Aorta (tissue), 5 donors: ENCODE measurements around the gene NF1. TPM values are rescaled to one million over a fixed set of nuclear protein-coding genes. Genes with fewer than 3 reads are reported as not detected.
"Not testable (repeated sequence)": the region's sequence is repeated elsewhere in the genome, so short reads cannot be mapped to it uniquely, and the experiment has no call there.

ENCODE experiments used
- ATAC-seq: fragments of 200-7000 bp; cut with Tn5 transposase; one replicate; pipeline ENCODE4 v1.9.1; 2022; ENCODE audit warnings: moderate library complexity; ENCODE audit not compliant: low FRiP score
- DNase-seq, 2 donors: peaks; one replicate each; pipeline ENCODE4 v3.0.0-alpha.2; 2020
- H3K27ac ChIP-seq, 2 donors: one replicate each; pipeline ENCODE4 v1.5.1; 2013; ENCODE audit warnings: low read length in 2 of 2, mild to moderate bottlenecking in 2 of 2, moderate library complexity in 2 of 2, control low read depth in 1 of 2, inconsistent platforms in 1 of 2, low read depth in 1 of 2
- H3K27me3 ChIP-seq, 2 donors: one replicate each; pipeline ENCODE4 v1.6.1; 2013; ENCODE audit warnings: control low read depth in 1 of 2, low read length in 1 of 2, mild to moderate bottlenecking in 1 of 2, moderate library complexity in 1 of 2; ENCODE audit not compliant: insufficient read depth in 2 of 2, control insufficient read depth in 1 of 2
- H3K36me3 ChIP-seq, 2 donors: one replicate each; pipeline ENCODE4 v1.6.1; 2013; ENCODE audit warnings: control low read depth in 1 of 2, low read length in 1 of 2, mild to moderate bottlenecking in 1 of 2; ENCODE audit not compliant: insufficient read depth in 2 of 2, control insufficient read depth in 1 of 2
- H3K4me1 ChIP-seq, 2 donors: one replicate each; pipeline ENCODE4 v1.6.1; 2013; ENCODE audit warnings: low read length in 2 of 2, control low read depth in 1 of 2, mild to moderate bottlenecking in 1 of 2, moderate library complexity in 1 of 2; ENCODE audit not compliant: insufficient read depth in 2 of 2, control insufficient read depth in 1 of 2
- H3K4me3 ChIP-seq, 2 donors: one replicate each; pipeline ENCODE4 v1.5.1; 2013; ENCODE audit warnings: low read length in 2 of 2, control low read depth in 1 of 2, mild to moderate bottlenecking in 1 of 2
- H3K9me3 ChIP-seq: one replicate; pipeline ENCODE4 v1.6.1; 2013; ENCODE audit warnings: mild to moderate bottlenecking, low read length; ENCODE audit not compliant: control insufficient read depth
- WGBS, 2 donors: extraction: QIAGEN DNeasy Blood & Tissue Kit; methylation state at CpG; one replicate each; pipeline ENCODE4 v1.1.7; 2013; 5-methylcytosine and 5-hydroxymethylcytosine counted together
- intact Hi-C, 2 donors: fragments of 100-400 bp; cut with DNase I; formaldehyde crosslinking; loops; one replicate each; pipeline versions ENCODE4 v1.14.2 to v1.15.0; 2022
- polyA plus RNA-seq, 2 donors: library from polyadenylated mRNA; stranded (reverse); fragments of 200-250 nt; gene quantifications; one replicate each; pipeline ENCODE4 v1.2.3, GENCODE V29; 2013
- total RNA-seq, 2 donors: library from RNA; stranded (reverse); fragmentation: NEBNext Ultra II Directional; extraction: Animal tissue kit (Norgen Biotek cat#: 25700); gene quantifications; one replicate each; pipeline ENCODE4 v1.2.1, GENCODE V29; 2021
- donor health status: healthy with polysubstance abuse.
- donor health status: Bipolar disorder and iron deficiency.
- donor health status: DM: no; HTN: no; CAD: no.
- donor health status: DM: no; HTN: no; CAD: no.
- donor health status: DM: yes; HTN: yes; CAD: no.

Gene NF1
- total and polyA plus RNA-seq, 4 donors = 4.1 to 93.9 (median 45.0) TPM

DNA sequence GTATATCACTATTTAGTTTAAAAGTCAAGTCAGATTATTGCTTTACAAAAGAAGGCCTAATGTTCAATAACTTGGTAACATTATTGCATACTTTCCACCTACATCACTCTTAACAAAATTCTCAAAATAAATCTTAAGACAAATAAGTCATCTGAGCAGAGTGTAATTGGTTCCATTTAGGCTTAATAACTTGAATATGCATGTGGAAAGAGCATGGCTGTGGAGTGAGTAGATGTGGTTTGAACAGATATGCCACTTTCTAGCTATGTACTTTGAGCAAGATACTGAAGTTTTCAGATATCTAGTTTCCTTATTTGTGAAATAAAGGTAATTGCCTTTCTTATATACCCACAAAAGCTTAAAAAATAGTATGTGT, 233.4 kb downstream of the NF1 start:
- Histone ChIP-seq H3K36me3 (peaks cover 0 to 4% of the 10 kb centered on the region in 2 donors), H3K4me1 (no peaks in the 10 kb centered on the region), H3K4me3 (no peak overlapping the region), H3K27me3 (no peaks in the 10 kb centered on the region), H3K9me3 (no peaks in the 10 kb centered on the region), H3K27ac (no peak overlapping the region)
- intact Hi-C loops = no loop called here
- DNase-seq (no peak), ATAC-seq (no peak)

DNA sequence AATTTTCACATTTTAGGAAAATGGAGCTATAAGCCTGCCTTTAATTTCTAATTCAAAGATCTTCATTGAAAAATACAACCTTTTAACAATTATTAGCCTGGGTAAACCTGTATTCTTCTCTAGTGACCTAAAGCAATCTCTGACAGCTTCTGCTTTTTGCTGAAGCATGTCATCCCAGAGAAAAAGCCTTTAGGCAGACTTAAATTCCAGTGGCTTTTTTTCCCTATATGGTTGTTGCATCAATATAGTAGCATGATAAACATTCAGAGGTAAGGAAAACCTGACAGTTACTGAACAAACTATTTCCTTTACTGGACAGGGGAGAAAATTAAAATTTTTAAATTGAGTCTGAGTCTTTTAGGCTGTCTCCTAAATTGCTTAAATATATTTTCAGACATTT, 234.4 kb downstream of the NF1 start:
- Histone ChIP-seq H3K4me3 (no peak overlapping the region), H3K36me3 (peaks cover 0 to 4% of the 10 kb centered on the region in 2 donors), H3K27ac (no peak overlapping the region), H3K27me3 (no peaks in the 10 kb centered on the region), H3K9me3 (no peaks in the 10 kb centered on the region), H3K4me1 (no peaks in the 10 kb centered on the region)
- intact Hi-C loops = no loop called here
- DNase-seq (no peak), ATAC-seq (no peak)

- DNase-seq (no peak), ATAC-seq (no peak)
- Histone ChIP-seq H3K36me3 (peaks cover 4 to 5% of the 10 kb centered on the region in 2 donors), H3K27me3 (no peaks in the 10 kb centered on the region), H3K4me3 (no peak overlapping the region), H3K4me1 (no peaks in the 10 kb centered on the region), H3K9me3 (no peaks in the 10 kb centered on the region), H3K27ac (no peak overlapping the region)
- 69 to 81% methylated on average over 6 of the region's 6 CpGs for WGBS, 2 donors
- intact Hi-C loops = no loop called here
Observed at GRCh38 chr17:31339906-31340661, 245.3 kb downstream of the NF1 start.

- H3K4me3 ChIP-seq, ATAC-seq, DNase-seq, H3K27ac ChIP-seq, H3K27me3 ChIP-seq, intact Hi-C loops, H3K4me1 ChIP-seq, H3K36me3 ChIP-seq, H3K9me3 ChIP-seq: not testable (repeated sequence)
- WGBS, 2 donors = 92 to 93% methylated on average over 21 of the region's 34 CpGs
Observed at GRCh38 chr17:31345191-31345747, 250.5 kb downstream of the NF1 start.

GRCh38 chr17:31349454-31349853, 254.7 kb downstream of the NF1 start:
- H3K36me3 ChIP-seq = peaks cover 0 to 4% of the 10 kb centered on the region in 2 donors
- H3K9me3 ChIP-seq = no peaks in the 10 kb centered on the region
- no peaks in the 10 kb centered on the region for H3K4me1 ChIP-seq
- intact Hi-C loops = no loop called here
- H3K4me3 ChIP-seq = no peak overlapping the region
- DNase-seq (no peak), ATAC-seq (no peak)
- no peaks in the 10 kb centered on the region for H3K27me3 ChIP-seq
- H3K27ac ChIP-seq = no peak overlapping the region

GRCh38 chr17:31355935-31356334, 261.2 kb downstream of the NF1 start:
- DNase-seq (no peak), ATAC-seq (no peak)
- Histone ChIP-seq H3K9me3 (no peaks in the 10 kb centered on the region), H3K27me3 (no peaks in the 10 kb centered on the region), H3K4me1 (no peaks in the 10 kb centered on the region), H3K36me3 (peaks cover 0 to 2% of the 10 kb centered on the region in 2 donors), H3K4me3 (no peak overlapping the region), H3K27ac (no peak overlapping the region)
- intact Hi-C loops = no loop called here
- 63 to 67% methylated on average over 1 of the region's 1 CpG for WGBS, 2 donors

DNA sequence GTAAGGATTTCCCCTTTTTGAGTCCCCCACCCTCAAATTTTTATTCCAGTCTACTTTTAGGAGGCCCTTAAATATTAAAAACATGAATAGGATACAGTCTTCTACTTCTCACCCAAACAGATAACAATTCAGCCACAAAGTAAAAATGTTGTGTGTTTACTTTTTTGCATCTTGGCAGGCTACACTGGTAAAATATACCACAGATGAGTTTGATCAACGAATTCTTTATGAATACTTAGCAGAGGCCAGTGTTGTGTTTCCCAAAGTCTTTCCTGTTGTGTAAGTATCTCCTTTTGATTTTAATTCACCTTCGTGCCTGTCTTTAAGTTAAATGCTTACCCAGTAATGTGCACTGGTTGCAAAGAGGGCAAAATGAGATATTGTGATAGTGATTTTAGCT, 262.3 kb downstream of the NF1 start:
- H3K36me3 ChIP-seq = peaks cover 0 to 2% of the 10 kb centered on the region in 2 donors
- intact Hi-C loops = no loop called here
- DNase-seq = no peak
- H3K4me1 ChIP-seq = no peaks in the 10 kb centered on the region
- no peak overlapping the region for H3K4me3 ChIP-seq
- H3K27ac ChIP-seq = no peak overlapping the region
- WGBS, 2 donors = 86 to 87% methylated on average over 2 of the region's 2 CpGs
- H3K9me3 ChIP-seq = no peaks in the 10 kb centered on the region
- ATAC-seq = no peak
- H3K27me3 ChIP-seq = no peaks in the 10 kb centered on the region

DNA sequence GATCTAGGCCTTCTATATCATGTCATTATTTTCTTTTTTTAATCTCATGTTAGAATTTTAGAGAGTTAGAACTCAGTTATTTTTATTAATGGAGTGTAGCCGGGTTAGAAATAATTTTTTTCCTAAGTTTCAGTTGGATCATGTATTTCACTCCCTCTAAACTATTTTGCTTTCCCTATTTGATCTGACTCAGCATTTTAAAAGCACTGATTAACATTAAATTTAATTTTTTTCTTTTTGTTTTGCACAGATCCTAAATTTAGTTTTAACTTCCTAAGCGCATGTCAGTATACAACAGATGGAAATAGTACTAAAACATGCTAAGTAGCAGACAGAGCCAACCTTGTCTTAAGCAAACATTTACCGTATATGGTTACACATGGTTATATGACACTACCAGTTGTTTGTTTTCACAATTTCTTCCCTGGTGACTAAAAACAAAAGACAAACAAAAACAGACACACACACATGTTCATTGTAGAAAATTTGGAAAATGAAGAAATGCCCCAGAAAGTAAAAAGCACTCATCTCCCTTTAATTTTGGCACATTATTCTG, 263.1 kb downstream of the NF1 start:
- Histone ChIP-seq H3K36me3 (peaks cover 0 to 2% of the 10 kb centered on the region in 2 donors), H3K4me3 (no peak overlapping the region), H3K9me3 (no peaks in the 10 kb centered on the region)

GRCh38 chr17:31364012-31364411, 269.2 kb downstream of the NF1 start:
- Histone ChIP-seq H3K9me3 (no peaks in the 10 kb centered on the region), H3K36me3 (peaks cover 0 to 2% of the 10 kb centered on the region in 2 donors), H3K4me3 (no peak overlapping the region), H3K4me1 (no peaks in the 10 kb centered on the region), H3K27ac (no peak overlapping the region), H3K27me3 (no peaks in the 10 kb centered on the region)
- 70 to 71% methylated on average over 6 of the region's 6 CpGs for WGBS, 2 donors
- DNase-seq (no peak), ATAC-seq (no peak)
- intact Hi-C loops = no loop called here

More for the DNA sequence above, 263.1 kb downstream of the NF1 start:
- intact Hi-C loops = no loop called here
- Histone ChIP-seq H3K4me1 (no peaks in the 10 kb centered on the region), H3K27me3 (no peaks in the 10 kb centered on the region), H3K27ac (no peak overlapping the region)
- 68 to 69% methylated on average over 3 of the region's 3 CpGs for whole genome bisulfite sequencing, 2 donors
- DNase-seq = no peak
- ATAC-seq = no peak
